Peyer's patch (tissue), 4 donors: Measurements from ENCODE around the gene SLC25A48.

Source experiments
- POLR2A ChIP-seq, 2 donors: fragments of 450-650 bp; IDR thresholded peaks; one replicate each; pipeline ENCODE4 v1.5.1; 2017; ENCODE audit warnings: antibody characterized with exemption in 2 of 2, mild to moderate bottlenecking in 2 of 2, moderate library complexity in 2 of 2
- TF ChIP-seq, protein P1 (sequence below), 6 experiments: fragments of 450-650 bp in 4 of 6; fragments of 200-600 bp in 2 of 6; sonication (generic) in 1 of 6; IDR thresholded peaks; one replicate each; pipeline ENCODE4 v1.5.1; 2017 to 2019; ENCODE audit warnings: antibody characterized with exemption in 6 of 6, mild to moderate bottlenecking in 3 of 6, moderate library complexity in 1 of 6

DNA sequence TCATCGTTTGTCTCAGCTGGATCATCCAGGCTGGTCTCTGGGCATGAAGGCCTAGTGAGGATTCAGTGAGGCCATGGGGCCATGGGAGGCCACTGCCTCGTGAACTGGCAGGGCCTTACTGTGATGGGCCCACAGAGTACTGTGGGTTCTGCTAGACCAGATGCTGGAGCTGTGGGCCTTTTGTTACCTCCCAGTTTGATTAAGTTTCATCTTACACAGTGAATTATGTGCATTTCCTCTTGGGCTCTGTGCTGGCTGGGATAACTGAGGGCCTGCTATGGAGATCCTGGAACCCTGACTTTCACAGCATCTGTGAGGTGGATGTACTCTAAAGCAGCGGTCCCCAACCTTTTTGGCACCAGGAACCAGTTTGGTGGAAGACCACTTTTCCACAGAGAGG, 19.7 kb upstream of the SLC25A48 start:
- TF ChIP-seq, protein P1, sequence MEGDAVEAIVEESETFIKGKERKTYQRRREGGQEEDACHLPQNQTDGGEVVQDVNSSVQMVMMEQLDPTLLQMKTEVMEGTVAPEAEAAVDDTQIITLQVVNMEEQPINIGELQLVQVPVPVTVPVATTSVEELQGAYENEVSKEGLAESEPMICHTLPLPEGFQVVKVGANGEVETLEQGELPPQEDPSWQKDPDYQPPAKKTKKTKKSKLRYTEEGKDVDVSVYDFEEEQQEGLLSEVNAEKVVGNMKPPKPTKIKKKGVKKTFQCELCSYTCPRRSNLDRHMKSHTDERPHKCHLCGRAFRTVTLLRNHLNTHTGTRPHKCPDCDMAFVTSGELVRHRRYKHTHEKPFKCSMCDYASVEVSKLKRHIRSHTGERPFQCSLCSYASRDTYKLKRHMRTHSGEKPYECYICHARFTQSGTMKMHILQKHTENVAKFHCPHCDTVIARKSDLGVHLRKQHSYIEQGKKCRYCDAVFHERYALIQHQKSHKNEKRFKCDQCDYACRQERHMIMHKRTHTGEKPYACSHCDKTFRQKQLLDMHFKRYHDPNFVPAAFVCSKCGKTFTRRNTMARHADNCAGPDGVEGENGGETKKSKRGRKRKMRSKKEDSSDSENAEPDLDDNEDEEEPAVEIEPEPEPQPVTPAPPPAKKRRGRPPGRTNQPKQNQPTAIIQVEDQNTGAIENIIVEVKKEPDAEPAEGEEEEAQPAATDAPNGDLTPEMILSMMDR (IDR thresholded peaks at IDR 0.05) = no peak
- no peak for TF ChIP-seq POLR2A (IDR thresholded peaks at IDR 0.05)
